GM21390 (cell line): Measurements from ENCODE around the gene KLLN.
"Not testable (repeated sequence)": the region's sequence is repeated elsewhere in the genome, so short reads cannot be mapped to it uniquely, and the experiment has no call there.

Experiments used
- ATAC-seq: cut with Tn5 transposase; IDR thresholded peaks from one replicate; pipeline ENCODE4 v1.9.1; 2021; ENCODE audit not compliant: unreplicated experiment

KLLN gene

DNA sequence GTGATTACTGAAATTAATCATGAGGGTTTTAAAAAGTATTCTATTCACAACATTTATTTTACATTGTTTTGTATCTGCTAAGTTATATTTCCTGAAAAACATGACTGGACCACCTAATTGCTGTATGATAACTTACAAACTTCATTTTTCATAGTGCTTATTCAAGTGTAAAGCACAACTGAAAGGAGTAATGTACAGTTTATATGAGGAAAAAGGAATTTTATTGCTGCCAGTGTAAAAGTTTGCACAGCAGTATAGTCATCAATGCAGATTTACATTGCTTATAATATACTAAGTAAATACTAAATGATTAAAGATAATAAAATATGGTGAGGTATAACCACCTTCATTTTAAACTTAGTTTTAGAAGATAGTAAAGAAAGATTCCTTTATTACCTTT is 4.1 kb upstream of the KLLN start:
- ATAC-seq = no peak

- ATAC-seq = no peak
These were observed 3.2 kb upstream of the KLLN start for GRCh38 chr10:87866412-87866974.

DNA sequence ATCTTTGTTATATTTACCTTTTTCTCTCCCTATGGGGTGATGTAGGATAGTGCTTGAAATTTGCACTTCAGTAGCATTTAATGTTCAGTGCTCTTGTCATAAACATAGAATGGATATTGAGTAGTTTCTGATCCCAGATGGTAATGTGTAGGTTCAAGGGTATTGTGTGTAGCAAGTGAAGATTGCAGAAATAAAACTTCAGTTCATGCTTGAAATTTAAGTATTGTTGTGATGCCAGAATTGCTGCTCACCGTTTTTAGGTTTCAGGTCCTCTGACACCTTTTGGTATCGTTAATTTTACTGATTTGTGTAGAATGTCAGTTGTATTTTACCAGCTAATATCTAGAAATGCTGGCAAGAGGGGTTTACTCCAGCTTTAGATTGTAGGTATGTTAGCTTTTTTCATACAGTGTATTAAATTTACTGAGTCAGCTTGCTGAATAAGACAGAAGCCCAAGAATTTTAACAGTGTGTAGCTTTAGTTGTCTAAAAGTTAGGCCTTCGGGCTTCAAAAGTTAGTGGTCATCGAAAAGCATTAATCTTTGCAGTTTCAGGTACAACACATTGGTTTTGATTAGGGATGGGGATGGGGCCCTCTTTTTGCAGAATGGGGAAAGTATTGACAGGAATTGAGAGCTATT is 2.0 kb upstream of the KLLN start:
- no peak for ATAC-seq

GRCh38 chr10:87864496-87865059 is 1.2 kb upstream of the KLLN start:
- ATAC-seq = no peak

DNA sequence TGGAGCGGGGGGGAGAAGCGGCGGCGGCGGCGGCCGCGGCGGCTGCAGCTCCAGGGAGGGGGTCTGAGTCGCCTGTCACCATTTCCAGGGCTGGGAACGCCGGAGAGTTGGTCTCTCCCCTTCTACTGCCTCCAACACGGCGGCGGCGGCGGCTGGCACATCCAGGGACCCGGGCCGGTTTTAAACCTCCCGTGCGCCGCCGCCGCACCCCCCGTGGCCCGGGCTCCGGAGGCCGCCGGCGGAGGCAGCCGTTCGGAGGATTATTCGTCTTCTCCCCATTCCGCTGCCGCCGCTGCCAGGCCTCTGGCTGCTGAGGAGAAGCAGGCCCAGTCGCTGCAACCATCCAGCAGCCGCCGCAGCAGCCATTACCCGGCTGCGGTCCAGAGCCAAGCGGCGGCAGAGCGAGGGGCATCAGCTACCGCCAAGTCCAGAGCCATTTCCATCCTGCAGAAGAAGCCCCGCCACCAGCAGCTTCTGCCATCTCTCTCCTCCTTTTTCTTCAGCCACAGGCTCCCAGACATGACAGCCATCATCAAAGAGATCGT is 690 bp upstream of the KLLN start:
- not testable (repeated sequence) for ATAC-seq

GRCh38 chr10:87862679-87863052 is 667 bp downstream of the KLLN start:
- peak; percentile 12 for ATAC-seq

DNA sequence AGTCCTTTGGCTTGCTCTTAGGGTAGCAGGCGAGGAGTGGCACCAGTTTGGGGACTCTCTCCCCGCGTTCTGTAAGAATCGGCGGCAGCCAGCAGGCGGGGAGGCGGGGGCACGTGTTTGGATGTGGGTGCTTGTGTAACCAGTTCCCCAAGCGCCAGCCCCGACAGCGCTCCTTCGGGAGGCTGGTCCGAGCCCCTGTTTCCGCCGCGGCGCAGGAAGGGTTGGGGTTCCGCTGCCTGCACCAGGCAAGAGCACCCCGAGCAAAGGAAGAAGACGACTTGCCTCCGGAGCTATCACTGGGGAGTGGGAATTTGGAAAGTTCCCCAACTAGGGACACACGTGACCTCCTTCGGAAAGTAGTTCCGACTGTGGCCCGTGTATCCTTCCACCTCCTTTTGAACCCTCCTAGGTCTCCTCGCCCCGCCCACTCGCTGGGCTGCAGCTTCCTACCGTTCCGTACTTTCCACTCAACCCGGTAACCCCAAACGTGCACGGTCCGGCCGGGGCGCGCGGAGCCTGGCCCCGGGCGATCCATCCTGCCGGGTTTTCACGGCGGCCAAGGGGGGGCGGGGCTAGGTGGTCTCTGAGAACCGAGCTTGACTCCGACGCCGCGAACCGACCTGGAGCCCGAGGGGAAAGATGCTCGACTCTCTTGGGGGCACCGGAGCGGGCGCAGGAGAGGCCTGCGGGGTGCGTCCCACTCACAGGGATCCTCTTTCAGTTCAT is 1.2 kb downstream of the KLLN start:
- ATAC-seq = peak; percentile 54

GRCh38 chr10:87861566-87861952 is 1.8 kb downstream of the KLLN start:
- ATAC-seq = peak; percentile 13

- ATAC-seq = no peak
These were observed 2.4 kb downstream of the KLLN start for GRCh38 chr10:87860816-87861403.

DNA sequence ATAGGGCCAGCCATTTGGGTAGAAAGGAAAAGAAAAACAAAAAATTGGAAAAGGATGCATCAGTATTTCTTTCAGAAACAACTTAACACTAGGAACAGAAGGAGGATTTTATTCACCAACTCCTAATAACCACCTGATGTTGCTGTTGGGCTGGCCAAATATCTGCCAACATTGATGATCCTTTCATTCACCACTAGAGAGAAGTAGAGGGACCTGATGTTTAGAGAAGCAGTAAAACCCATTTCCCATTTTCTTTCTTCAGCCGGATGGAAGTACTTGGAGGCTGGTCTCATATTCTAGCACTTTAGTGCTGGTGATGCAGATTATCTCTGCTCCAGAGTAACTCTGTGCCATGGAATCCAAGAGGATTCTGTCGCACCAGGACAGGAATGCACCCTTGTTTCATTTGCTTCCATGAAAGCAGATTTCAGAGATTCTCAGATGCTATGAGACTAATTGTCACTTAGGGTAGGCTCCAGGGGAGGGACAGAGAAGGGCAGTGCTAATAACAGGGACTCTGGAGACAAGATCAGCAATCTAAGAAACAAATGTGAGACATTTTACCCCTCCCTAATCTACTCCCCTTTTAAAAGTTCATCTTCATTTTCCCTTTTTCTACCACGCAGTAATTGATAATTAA is 3.1 kb downstream of the KLLN start:
- ATAC-seq = no peak

DNA sequence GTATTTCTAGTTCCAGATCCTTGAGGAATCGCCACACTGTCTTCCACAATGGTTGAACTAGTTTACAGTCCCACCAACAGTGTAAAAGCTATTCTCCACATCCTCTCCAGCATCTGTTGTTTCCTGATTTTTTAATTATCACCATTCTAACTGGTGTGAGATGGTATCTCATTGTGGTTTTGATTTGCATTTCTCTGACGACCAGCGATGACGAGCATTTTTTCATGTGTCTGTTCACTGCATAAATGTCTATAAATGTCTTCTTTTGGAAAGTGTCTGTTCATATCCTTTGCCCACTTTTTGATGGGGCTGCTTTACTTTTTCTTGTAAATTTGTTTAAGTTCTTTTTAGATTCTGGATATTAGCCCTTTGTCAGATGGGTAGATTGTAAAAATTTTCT is 7.7 kb downstream of the KLLN start:
- not testable (repeated sequence) for ATAC-seq

DNA sequence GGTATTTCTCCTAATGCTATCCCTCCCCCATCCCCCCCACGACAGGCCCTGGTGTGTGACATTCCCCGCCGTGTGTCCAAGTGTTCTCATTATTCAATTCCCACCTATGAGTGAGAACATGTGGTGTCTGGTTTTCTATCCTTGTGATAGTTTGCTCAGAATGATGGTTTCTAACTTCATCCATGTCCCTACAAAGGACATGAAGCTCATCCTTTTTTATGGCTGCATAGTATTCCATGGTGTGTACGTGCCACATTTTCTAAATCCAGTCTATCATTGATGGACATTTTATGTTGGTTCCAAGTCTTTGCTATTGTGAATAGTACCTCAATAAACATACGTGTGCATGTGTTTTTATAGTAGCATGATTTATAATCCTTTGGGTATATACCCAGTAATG is 8.1 kb downstream of the KLLN start:
- not testable (repeated sequence) for ATAC-seq

DNA sequence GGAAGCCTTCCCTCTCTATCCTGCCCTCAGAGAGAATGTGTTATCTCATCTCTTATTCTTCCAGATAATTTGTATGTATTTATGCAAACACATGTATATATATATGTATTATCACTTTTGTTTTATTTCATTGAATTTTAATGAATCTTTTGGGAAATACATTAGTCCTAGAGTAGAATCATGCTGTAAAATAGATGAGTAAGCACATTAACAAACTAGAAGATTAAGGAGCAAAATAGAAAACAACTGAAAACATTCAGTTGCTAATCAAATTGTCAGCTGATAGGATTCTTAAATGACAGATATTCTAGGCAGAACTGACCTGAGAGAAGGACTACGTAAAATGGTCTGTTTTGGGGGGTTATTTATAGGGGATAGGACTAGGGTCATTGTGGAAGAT is 11.2 kb downstream of the KLLN start:
- no peak for ATAC-seq

DNA sequence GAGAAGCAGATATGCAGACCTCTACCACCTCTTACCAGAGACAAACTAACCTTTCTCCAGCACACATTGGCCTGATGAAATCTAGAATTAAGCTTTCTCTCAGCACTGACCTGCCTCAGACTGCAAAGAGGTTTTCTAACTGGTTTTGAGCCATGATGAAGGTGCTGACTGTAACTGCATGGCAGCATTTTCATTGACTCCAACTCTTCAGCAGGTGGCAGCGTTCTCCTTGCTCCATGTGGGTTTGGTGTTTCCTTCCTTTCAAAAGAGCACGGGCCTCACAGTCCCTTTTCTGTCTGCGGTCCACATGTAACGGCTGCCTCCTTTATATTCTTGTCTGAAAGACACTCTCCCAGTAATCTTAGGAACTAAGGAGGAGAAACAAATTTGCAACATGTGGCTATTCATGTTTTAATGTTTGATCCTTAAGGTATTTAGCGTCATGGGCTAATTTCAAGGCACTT is 12.6 kb downstream of the KLLN start:
- no peak for ATAC-seq

- ATAC-seq = no peak
These were observed 14.3 kb downstream of the KLLN start for GRCh38 chr10:87849001-87849400.

- no peak for ATAC-seq
These were observed 15.8 kb downstream of the KLLN start for GRCh38 chr10:87847550-87847949.

DNA sequence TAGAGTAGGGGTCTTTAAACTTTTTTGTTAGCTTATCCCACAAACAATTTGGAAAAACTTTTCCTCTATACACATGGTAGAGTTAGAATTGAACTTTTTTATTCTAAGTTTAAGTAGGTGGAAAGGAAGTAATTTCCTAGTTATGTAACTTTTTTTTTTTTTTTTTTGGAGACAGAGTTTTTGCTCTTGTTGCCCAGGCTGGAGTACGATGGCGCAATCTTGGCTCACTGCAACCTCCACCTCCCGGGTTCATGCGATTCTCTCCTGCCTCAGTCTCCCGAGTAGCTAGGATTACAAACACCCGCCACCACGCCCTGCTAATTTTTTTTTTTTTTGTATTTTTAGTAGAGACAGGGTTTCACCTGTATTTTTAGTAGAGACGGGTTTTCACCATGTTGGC is 16.6 kb downstream of the KLLN start:
- ATAC-seq = not testable (repeated sequence)

GRCh38 chr10:87846023-87846422 is 17.3 kb downstream of the KLLN start:
- no peak for ATAC-seq

- no peak for ATAC-seq
These were observed 17.7 kb downstream of the KLLN start for GRCh38 chr10:87845624-87845998.

GRCh38 chr10:87844837-87845623 is 18.3 kb downstream of the KLLN start:
- no peak for ATAC-seq
